ENCODE data around the gene CFAP97. TPM values are rescaled to one million over a fixed set of nuclear protein-coding genes. Genes with fewer than 3 reads are reported as not detected.

CFAP97 gene
- total and polyA plus RNA-seq, 9 of the 15 experiments (the other 6 are each of a cell fraction or from before 2014, with no cell fraction given) = 17.3 to 57.8 (median 44.4) TPM

DNA sequence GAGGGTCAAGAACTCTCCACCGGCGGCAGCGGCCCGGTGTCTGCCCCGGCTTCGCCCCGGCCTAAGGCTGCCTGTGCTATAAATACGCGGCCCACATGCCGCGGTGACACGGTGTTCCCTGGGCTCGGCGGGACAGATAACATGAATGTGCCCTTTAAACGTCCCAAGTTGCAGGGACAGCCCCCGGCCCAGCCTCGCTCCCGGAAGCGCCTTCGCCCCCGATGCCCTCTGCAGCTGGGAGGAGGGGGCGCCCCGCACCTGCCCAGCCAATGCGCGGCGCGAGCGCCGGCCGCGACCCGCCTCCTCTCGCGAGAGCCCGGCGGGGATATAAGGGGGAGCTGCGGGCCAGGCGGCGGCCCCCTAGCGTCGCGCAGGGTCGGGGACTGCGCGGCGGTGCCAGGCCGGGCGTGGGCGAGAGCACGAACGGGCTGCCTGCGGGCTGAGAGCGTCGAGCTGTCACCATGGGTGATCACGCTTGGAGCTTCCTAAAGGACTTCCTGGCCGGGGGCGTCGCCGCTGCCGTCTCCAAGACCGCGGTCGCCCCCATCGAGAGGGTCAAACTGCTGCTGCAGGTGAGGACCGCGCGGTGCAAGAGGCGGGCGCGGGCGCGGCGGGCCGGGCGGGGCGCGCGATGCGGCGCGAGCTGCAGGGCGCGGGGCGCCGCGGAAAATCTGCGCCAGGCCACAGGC, 60.7 kb downstream of the CFAP97 start, which contains the start of gene SLC25A4 (continued):
- TF ChIP-seq, protein P1, sequence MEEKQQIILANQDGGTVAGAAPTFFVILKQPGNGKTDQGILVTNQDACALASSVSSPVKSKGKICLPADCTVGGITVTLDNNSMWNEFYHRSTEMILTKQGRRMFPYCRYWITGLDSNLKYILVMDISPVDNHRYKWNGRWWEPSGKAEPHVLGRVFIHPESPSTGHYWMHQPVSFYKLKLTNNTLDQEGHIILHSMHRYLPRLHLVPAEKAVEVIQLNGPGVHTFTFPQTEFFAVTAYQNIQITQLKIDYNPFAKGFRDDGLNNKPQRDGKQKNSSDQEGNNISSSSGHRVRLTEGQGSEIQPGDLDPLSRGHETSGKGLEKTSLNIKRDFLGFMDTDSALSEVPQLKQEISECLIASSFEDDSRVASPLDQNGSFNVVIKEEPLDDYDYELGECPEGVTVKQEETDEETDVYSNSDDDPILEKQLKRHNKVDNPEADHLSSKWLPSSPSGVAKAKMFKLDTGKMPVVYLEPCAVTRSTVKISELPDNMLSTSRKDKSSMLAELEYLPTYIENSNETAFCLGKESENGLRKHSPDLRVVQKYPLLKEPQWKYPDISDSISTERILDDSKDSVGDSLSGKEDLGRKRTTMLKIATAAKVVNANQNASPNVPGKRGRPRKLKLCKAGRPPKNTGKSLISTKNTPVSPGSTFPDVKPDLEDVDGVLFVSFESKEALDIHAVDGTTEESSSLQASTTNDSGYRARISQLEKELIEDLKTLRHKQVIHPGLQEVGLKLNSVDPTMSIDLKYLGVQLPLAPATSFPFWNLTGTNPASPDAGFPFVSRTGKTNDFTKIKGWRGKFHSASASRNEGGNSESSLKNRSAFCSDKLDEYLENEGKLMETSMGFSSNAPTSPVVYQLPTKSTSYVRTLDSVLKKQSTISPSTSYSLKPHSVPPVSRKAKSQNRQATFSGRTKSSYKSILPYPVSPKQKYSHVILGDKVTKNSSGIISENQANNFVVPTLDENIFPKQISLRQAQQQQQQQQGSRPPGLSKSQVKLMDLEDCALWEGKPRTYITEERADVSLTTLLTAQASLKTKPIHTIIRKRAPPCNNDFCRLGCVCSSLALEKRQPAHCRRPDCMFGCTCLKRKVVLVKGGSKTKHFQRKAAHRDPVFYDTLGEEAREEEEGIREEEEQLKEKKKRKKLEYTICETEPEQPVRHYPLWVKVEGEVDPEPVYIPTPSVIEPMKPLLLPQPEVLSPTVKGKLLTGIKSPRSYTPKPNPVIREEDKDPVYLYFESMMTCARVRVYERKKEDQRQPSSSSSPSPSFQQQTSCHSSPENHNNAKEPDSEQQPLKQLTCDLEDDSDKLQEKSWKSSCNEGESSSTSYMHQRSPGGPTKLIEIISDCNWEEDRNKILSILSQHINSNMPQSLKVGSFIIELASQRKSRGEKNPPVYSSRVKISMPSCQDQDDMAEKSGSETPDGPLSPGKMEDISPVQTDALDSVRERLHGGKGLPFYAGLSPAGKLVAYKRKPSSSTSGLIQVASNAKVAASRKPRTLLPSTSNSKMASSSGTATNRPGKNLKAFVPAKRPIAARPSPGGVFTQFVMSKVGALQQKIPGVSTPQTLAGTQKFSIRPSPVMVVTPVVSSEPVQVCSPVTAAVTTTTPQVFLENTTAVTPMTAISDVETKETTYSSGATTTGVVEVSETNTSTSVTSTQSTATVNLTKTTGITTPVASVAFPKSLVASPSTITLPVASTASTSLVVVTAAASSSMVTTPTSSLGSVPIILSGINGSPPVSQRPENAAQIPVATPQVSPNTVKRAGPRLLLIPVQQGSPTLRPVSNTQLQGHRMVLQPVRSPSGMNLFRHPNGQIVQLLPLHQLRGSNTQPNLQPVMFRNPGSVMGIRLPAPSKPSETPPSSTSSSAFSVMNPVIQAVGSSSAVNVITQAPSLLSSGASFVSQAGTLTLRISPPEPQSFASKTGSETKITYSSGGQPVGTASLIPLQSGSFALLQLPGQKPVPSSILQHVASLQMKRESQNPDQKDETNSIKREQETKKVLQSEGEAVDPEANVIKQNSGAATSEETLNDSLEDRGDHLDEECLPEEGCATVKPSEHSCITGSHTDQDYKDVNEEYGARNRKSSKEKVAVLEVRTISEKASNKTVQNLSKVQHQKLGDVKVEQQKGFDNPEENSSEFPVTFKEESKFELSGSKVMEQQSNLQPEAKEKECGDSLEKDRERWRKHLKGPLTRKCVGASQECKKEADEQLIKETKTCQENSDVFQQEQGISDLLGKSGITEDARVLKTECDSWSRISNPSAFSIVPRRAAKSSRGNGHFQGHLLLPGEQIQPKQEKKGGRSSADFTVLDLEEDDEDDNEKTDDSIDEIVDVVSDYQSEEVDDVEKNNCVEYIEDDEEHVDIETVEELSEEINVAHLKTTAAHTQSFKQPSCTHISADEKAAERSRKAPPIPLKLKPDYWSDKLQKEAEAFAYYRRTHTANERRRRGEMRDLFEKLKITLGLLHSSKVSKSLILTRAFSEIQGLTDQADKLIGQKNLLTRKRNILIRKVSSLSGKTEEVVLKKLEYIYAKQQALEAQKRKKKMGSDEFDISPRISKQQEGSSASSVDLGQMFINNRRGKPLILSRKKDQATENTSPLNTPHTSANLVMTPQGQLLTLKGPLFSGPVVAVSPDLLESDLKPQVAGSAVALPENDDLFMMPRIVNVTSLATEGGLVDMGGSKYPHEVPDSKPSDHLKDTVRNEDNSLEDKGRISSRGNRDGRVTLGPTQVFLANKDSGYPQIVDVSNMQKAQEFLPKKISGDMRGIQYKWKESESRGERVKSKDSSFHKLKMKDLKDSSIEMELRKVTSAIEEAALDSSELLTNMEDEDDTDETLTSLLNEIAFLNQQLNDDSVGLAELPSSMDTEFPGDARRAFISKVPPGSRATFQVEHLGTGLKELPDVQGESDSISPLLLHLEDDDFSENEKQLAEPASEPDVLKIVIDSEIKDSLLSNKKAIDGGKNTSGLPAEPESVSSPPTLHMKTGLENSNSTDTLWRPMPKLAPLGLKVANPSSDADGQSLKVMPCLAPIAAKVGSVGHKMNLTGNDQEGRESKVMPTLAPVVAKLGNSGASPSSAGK (IDR thresholded peaks at IDR 0.05) = peak; percentile 97
- TF ChIP-seq, protein P2, sequence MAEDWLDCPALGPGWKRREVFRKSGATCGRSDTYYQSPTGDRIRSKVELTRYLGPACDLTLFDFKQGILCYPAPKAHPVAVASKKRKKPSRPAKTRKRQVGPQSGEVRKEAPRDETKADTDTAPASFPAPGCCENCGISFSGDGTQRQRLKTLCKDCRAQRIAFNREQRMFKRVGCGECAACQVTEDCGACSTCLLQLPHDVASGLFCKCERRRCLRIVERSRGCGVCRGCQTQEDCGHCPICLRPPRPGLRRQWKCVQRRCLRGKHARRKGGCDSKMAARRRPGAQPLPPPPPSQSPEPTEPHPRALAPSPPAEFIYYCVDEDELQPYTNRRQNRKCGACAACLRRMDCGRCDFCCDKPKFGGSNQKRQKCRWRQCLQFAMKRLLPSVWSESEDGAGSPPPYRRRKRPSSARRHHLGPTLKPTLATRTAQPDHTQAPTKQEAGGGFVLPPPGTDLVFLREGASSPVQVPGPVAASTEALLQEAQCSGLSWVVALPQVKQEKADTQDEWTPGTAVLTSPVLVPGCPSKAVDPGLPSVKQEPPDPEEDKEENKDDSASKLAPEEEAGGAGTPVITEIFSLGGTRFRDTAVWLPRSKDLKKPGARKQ (CRISPR knock-in tag; IDR thresholded peaks at IDR 0.05) = no peak
- TF ChIP-seq FOXK1 (CRISPR knock-in tag; IDR thresholded peaks at IDR 0.05; ENCODE audit: borderline replicate concordance) (no peak), KLF6 (CRISPR knock-in tag; IDR thresholded peaks at IDR 0.05; ENCODE audit: borderline replicate concordance) (no peak), THRAP3 (IDR thresholded peaks at IDR 0.05; ENCODE audit: borderline replicate concordance) (no peak), CHD1 (IDR thresholded peaks at IDR 0.05; ENCODE audit: low read length) (no peak), TCF3 (CRISPR knock-in tag; IDR thresholded peaks at IDR 0.05) (no peak), LEF1 (IDR thresholded peaks at IDR 0.05) (no peak), MIER1 (IDR thresholded peaks at IDR 0.05; ENCODE audit: low read depth) (no peak), ZBTB7A (IDR thresholded peaks at IDR 0.05; ENCODE audit: borderline replicate concordance, control insufficient read depth, low read depth, low read length) (peak; percentile 82; the same call in 1 of the 2 replicates), POLR2B (IDR thresholded peaks at IDR 0.05; ENCODE audit: low read depth, partially characterized antibody) (no peak), KDM2B (CRISPR knock-in tag; IDR thresholded peaks at IDR 0.05) (peak; percentile 53; the same call in 1 of the 2 replicates), DMBX1 (CRISPR knock-in tag; IDR thresholded peaks at IDR 0.05; ENCODE audit: borderline replicate concordance) (no peak), HDAC3 (IDR thresholded peaks at IDR 0.05; ENCODE audit: borderline replicate concordance, partially characterized antibody) (no peak)
